MV-4-11 (cell line): ENCODE data around the gene FUT3.
"Not testable (repeated sequence)": the region's sequence is repeated elsewhere in the genome, so short reads cannot be mapped to it uniquely, and the experiment has no call there.

Source experiments
- DNase-seq: peaks from one replicate; lab custom pipeline; 2025; lab: John Stamatoyannopoulos, UW

The FUT3 gene

GRCh38 chr19:5882421-5882968 is 31.2 kb upstream of the FUT3 start:
- no peak for DNase-seq

GRCh38 chr19:5881543-5882299 is 30.5 kb upstream of the FUT3 start:
- DNase-seq: no peak

GRCh38 chr19:5880604-5881078 is 29.4 kb upstream of the FUT3 start:
- no peak for DNase-seq

GRCh38 chr19:5880196-5880595 is 28.9 kb upstream of the FUT3 start:
- no peak for DNase-seq

- no peak for DNase-seq
Observed at GRCh38 chr19:5877882-5878281, 26.6 kb upstream of the FUT3 start.

GRCh38 chr19:5877427-5877826 is 26.2 kb upstream of the FUT3 start:
- no peak for DNase-seq

GRCh38 chr19:5874496-5874895 is 23.2 kb upstream of the FUT3 start:
- DNase-seq: peak; percentile 84

GRCh38 chr19:5873617-5874199 is 22.5 kb upstream of the FUT3 start:
- DNase-seq: no peak

- DNase-seq: no peak
Observed at GRCh38 chr19:5870986-5871394, 19.7 kb upstream of the FUT3 start.

GRCh38 chr19:5867201-5868136 is 16.2 kb upstream of the FUT3 start:
- DNase-seq: no peak

- no peak for DNase-seq
Observed at GRCh38 chr19:5865772-5866171, 14.5 kb upstream of the FUT3 start.

- no peak for DNase-seq
Observed at GRCh38 chr19:5864725-5865486, 13.7 kb upstream of the FUT3 start.

- no peak for DNase-seq
Observed at GRCh38 chr19:5864013-5864720, 12.9 kb upstream of the FUT3 start.

- no peak for DNase-seq
Observed at GRCh38 chr19:5863030-5863665, 11.9 kb upstream of the FUT3 start.

- peak; percentile 42 for DNase-seq
Observed at GRCh38 chr19:5857203-5858081, 6.2 kb upstream of the FUT3 start.

GRCh38 chr19:5855151-5855550 is 3.9 kb upstream of the FUT3 start:
- not testable (repeated sequence) for DNase-seq

GRCh38 chr19:5854121-5854520 is 2.9 kb upstream of the FUT3 start:
- not testable (repeated sequence) for DNase-seq

GRCh38 chr19:5850743-5851293 is 431 bp downstream of the FUT3 start:
- no peak for DNase-seq

- no peak for DNase-seq
Observed at GRCh38 chr19:5850189-5850588, 1.1 kb downstream of the FUT3 start.
